HepG2 (cell line): ENCODE results near the gene P2RY8. TPM values are rescaled to one million over a fixed set of nuclear protein-coding genes. Genes with fewer than 3 reads are reported as not detected.

ENCODE experiments used
- AKNA ChIP-seq: sonication (generic); formaldehyde crosslinking; IDR thresholded peaks from 2 replicates; pipeline ENCODE4 v1.4.0; 2020; ENCODE audit warnings: missing genetic modification reagents, borderline replicate concordance
- HNF4G ChIP-seq, 2 experiments: sonication (generic) in 1 of 2; formaldehyde crosslinking in 1 of 2; IDR thresholded peaks; 2 replicates each; pipeline versions ENCODE4 v1.4.0 to v1.6.1; 2011 to 2020; ENCODE audit warnings: borderline replicate concordance in 2 of 2, low read depth in 2 of 2, mild to moderate bottlenecking in 2 of 2, low read length in 1 of 2, missing genetic modification reagents in 1 of 2, moderate library complexity in 1 of 2
- HNRNPL ChIP-seq: fragments of 200-400 bp; formaldehyde crosslinking; IDR thresholded peaks from 2 replicates; pipeline ENCODE4 v1.6.1; 2017; ENCODE audit warnings: mild to moderate bottlenecking, low read depth, low read length
- HOXA3 ChIP-seq: sonication (generic); formaldehyde crosslinking; IDR thresholded peaks from 2 replicates; pipeline ENCODE4 v1.5.0; 2020; ENCODE audit warnings: missing genetic modification reagents
- MAZ ChIP-seq, 2 experiments: sonication (generic) in 1 of 2; formaldehyde crosslinking in 1 of 2; IDR thresholded peaks; 2 replicates each; pipeline versions ENCODE4 v1.5.0 to v1.6.1; 2012 to 2020; ENCODE audit warnings: low read depth in 2 of 2, mild to moderate bottlenecking in 2 of 2, borderline replicate concordance in 1 of 2, improper control_type of control experiment in 1 of 2, low read length in 1 of 2, missing genetic modification reagents in 1 of 2, moderate library complexity in 1 of 2
- MBNL3 ChIP-seq: fragments of 250-450 bp; sonication (Bioruptor Pico); conservative IDR thresholded peaks from 2 replicates; pipeline ENCODE4 v1.8.0; 2022; ENCODE audit warnings: mild to moderate bottlenecking, inconsistent platforms
- MXI1 ChIP-seq: IDR thresholded peaks from 3 replicates; pipeline ENCODE4 v1.6.1; 2012; ENCODE audit warnings: low read depth, low read length, inconsistent platforms, borderline replicate concordance
- PITX1 ChIP-seq: sonication (generic); formaldehyde crosslinking; IDR thresholded peaks from 2 replicates; pipeline ENCODE4 v1.5.1; 2020; ENCODE audit warnings: mild to moderate bottlenecking, missing genetic modification reagents
- TBX2 ChIP-seq: sonication (generic); formaldehyde crosslinking; IDR thresholded peaks from 2 replicates; pipeline ENCODE4 v1.5.0; 2020; ENCODE audit warnings: missing genetic modification reagents, mild to moderate bottlenecking, borderline replicate concordance
- TERF1 ChIP-seq: sonication (generic); formaldehyde crosslinking; IDR thresholded peaks from 2 replicates; pipeline ENCODE4 v1.8.0; 2022; ENCODE audit warnings: mild to moderate bottlenecking, missing genetic modification reagents, moderate library complexity
- ZBTB43 ChIP-seq: sonication (generic); formaldehyde crosslinking; conservative IDR thresholded peaks from 2 replicates; pipeline ENCODE4 v1.4.0; 2020; ENCODE audit warnings: missing genetic modification reagents
- ZNF30 ChIP-seq: sonication (generic); formaldehyde crosslinking; IDR thresholded peaks from 2 replicates; pipeline ENCODE4 v1.5.0; 2020; ENCODE audit warnings: mild to moderate bottlenecking, missing genetic modification reagents
- ZNF367 ChIP-seq: sonication (generic); formaldehyde crosslinking; IDR thresholded peaks from 2 replicates; pipeline ENCODE4 v1.4.0; 2020; ENCODE audit warnings: missing genetic modification reagents, borderline replicate concordance
- ZNF484 ChIP-seq: sonication (generic); formaldehyde crosslinking; IDR thresholded peaks from 2 replicates; pipeline ENCODE4 v1.5.1; 2020; ENCODE audit warnings: mild to moderate bottlenecking, low read depth, missing genetic modification reagents, borderline replicate concordance
- polyA plus RNA-seq, 8 experiments: library from polyadenylated mRNA; depleted of rRNA in 3 of 8; stranded (reverse) in 7 of 8; unstranded in 1 of 8; fragments of >200 nt; fragmentation: Illumina TruSeq in 4 of 8; extraction: Trizol in 4 of 8; gene quantifications; 2 replicates each; pipeline versions ENCODE4 v1.2.1 to v1.2.3, GENCODE V29; 2011 to 2016; ENCODE audit warnings: low read depth in 4 of 8, missing spikeins in 1 of 8, mixed read lengths in 1 of 8; ENCODE audit not compliant: insufficient read depth in 1 of 8
- total RNA-seq, 5 experiments: library from RNA; depleted of rRNA; stranded (reverse); fragments of >200 nt; fragmentation: Illumina TruSeq; extraction: Trizol; gene quantifications; 2 replicates each; pipeline ENCODE4 v1.2.3, GENCODE V29; 2016; ENCODE audit warnings: low read depth in 1 of 5
- TF ChIP-seq, protein P1 (sequence below): sonication (generic); formaldehyde crosslinking; IDR thresholded peaks from 2 replicates; pipeline ENCODE4 v1.4.0; 2020; ENCODE audit warnings: missing genetic modification reagents, mild to moderate bottlenecking, borderline replicate concordance

The P2RY8 gene
- total and polyA plus RNA-seq, 2 of the 13 experiments (the other 11 are each of a cell fraction or from before 2014, with no cell fraction given): 1.0 to 1.3 TPM

DNA sequence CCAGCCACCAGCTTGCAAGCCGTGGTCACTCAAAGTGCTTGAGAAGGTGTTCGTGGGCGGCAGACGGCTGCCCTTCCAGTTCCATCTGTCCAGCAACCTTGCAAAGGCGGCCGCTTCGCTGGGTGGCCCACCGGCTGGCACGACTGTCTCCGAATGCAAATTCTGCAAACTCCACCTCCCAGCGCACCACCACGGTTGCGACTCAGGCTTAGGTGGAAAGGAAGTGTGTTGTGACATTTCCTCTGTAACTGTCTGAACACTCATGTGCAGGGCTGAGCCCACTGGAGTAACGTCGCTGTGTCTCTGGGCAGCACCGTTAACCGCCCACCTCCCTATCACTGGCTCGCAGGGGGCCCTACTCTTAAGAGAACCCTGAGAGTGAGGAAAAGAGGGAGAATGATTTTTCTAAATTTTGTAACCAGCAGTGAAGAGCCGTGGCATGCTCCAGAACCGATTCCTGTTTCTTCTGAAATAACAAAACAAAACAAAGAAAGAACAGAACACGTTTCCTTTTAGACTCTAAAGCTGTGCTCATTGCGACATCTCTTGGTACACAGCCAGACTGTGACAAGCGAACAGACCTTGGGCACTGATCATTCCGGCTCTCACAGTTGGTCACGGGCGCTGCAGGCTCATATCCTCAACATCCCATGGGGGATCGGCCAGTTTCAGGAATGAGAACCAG is at the start of gene P2RY8 (continued):
- TF ChIP-seq, protein P1, sequence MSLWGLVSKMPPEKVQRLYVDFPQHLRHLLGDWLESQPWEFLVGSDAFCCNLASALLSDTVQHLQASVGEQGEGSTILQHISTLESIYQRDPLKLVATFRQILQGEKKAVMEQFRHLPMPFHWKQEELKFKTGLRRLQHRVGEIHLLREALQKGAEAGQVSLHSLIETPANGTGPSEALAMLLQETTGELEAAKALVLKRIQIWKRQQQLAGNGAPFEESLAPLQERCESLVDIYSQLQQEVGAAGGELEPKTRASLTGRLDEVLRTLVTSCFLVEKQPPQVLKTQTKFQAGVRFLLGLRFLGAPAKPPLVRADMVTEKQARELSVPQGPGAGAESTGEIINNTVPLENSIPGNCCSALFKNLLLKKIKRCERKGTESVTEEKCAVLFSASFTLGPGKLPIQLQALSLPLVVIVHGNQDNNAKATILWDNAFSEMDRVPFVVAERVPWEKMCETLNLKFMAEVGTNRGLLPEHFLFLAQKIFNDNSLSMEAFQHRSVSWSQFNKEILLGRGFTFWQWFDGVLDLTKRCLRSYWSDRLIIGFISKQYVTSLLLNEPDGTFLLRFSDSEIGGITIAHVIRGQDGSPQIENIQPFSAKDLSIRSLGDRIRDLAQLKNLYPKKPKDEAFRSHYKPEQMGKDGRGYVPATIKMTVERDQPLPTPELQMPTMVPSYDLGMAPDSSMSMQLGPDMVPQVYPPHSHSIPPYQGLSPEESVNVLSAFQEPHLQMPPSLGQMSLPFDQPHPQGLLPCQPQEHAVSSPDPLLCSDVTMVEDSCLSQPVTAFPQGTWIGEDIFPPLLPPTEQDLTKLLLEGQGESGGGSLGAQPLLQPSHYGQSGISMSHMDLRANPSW (CRISPR knock-in tag): no peak
- TF ChIP-seq AKNA (CRISPR knock-in tag): no peak
- TF ChIP-seq MAZ (IDR thresholded peaks at IDR 0.05; ENCODE audit: borderline replicate concordance, low read depth, low read length): no peak
- TF ChIP-seq MAZ (CRISPR knock-in tag; IDR thresholded peaks at IDR 0.05; ENCODE audit: low read depth): no peak
- TF ChIP-seq ZNF367: no peak
- 0 out of 2 replicates have a peak, but pooled peaks have one; percentile 26 for TF ChIP-seq HNRNPL
- TF ChIP-seq HOXA3 (CRISPR knock-in tag): 0 out of 2 replicates have a peak, but pooled peaks have one; percentile 34
- no peak for TF ChIP-seq MBNL3 (CRISPR knock-in tag)
- peak; percentile 27; the same call in 1 of the 2 replicates for TF ChIP-seq PITX1 (CRISPR knock-in tag)
- TF ChIP-seq TBX2 (CRISPR knock-in tag): peak; percentile 22; the same call in 1 of the 2 replicates
- 0 out of 2 replicates have a peak, but pooled peaks have one; percentile 6 for TF ChIP-seq HNF4G (IDR thresholded peaks at IDR 0.05; ENCODE audit: borderline replicate concordance, low read depth, low read length)
- TF ChIP-seq HNF4G (CRISPR knock-in tag; IDR thresholded peaks at IDR 0.05; ENCODE audit: borderline replicate concordance, low read depth): no peak
- no peak for TF ChIP-seq TERF1
- peak; percentile 31; the same call in 1 of the 3 replicates for TF ChIP-seq MXI1
- no peak for TF ChIP-seq ZNF484 (CRISPR knock-in tag)
- TF ChIP-seq ZBTB43 (CRISPR knock-in tag): 0 out of 2 replicates have a peak, but pooled peaks have one; percentile 38
- TF ChIP-seq ZNF30 (CRISPR knock-in tag): no peak
